SK-N-SH (cell line): ENCODE measurements around the gene CCNL2.
"Not testable (repeated sequence)": the region's sequence is repeated elsewhere in the genome, so short reads cannot be mapped to it uniquely, and the experiment has no call there.

Source experiments
- CTCF ChIP-seq: fragments of 200-600 bp; sonication (generic); IDR thresholded peaks from 2 replicates; pipeline ENCODE4 v1.6.1; 2017; ENCODE audit warnings: antibody characterized with exemption, mild to moderate bottlenecking, moderate library complexity
- JUND ChIP-seq: IDR thresholded peaks from 2 replicates; pipeline ENCODE4 v1.4.0; 2012
- TEAD4 ChIP-seq: IDR thresholded peaks from 2 replicates; pipeline ENCODE4 v1.4.0; 2012; ENCODE audit warnings: mild to moderate bottlenecking, borderline replicate concordance; ENCODE audit not compliant: insufficient read depth
- USF2 ChIP-seq: fragments of 150-350 bp; IDR thresholded peaks from 2 replicates; pipeline ENCODE4 v1.6.1; 2017; ENCODE audit warnings: antibody characterized with exemption, low read length, low read depth, borderline replicate concordance

GRCh38 chr1:1446631-1447030, 47.5 kb upstream of the CCNL2 start:
- not testable (repeated sequence) for TF ChIP-seq CTCF, USF2, JUND, TEAD4
